Measurements from ENCODE around the gene SMAD4.

DNA sequence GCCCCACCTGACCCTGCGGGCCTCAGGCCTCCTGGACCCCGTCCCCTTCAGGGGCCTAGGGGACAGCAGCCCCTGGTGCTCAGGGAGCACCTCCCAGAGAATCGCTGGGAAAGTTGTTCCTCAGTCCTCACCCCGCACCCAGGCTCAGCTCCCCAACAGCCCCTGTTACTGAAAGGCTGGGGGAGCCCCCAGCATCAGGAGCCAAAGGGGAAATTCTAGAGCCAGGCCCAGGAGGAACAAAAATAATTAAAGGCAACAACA is 91.5 kb downstream of the SMAD4 start:
- no peak for TF ChIP-seq POLR2A (IDR thresholded peaks at IDR 0.05; ENCODE audit: low read depth, low read length)
- TF ChIP-seq POLR2AphosphoS5 (IDR thresholded peaks at IDR 0.05; ENCODE audit: low read depth, low read length), result no peak
- no peak for TF ChIP-seq TAF1 (IDR thresholded peaks at IDR 0.05; ENCODE audit: borderline replicate concordance, low read depth, low read length)
